Astrocyte of the cerebellum (primary cell): ENCODE data around the gene CHST13.

Source experiments
- DNase-seq: peaks from one replicate; pipeline ENCODE4 v3.0.0-alpha.2; 2011; ENCODE audit warnings: low read depth
- H3K4me3 ChIP-seq: 2 replicates; pipeline ENCODE4 v1.5.1; 2011; ENCODE audit warnings: mild to moderate bottlenecking, low read depth, low read length, moderate library complexity
- in situ Hi-C: cut with HindIII; loops from 2 replicates; pipeline ENCODE4 v1.10.0; 2017; ENCODE audit warnings: low sequenced_read_pairs
- TF ChIP-seq, protein P1 (sequence below): IDR thresholded peaks from 2 replicates; pipeline ENCODE4 v1.5.1; 2012; ENCODE audit warnings: low read length, low read depth, moderate library complexity, mild to moderate bottlenecking; ENCODE audit errors: missing control alignments

Gene CHST13

DNA sequence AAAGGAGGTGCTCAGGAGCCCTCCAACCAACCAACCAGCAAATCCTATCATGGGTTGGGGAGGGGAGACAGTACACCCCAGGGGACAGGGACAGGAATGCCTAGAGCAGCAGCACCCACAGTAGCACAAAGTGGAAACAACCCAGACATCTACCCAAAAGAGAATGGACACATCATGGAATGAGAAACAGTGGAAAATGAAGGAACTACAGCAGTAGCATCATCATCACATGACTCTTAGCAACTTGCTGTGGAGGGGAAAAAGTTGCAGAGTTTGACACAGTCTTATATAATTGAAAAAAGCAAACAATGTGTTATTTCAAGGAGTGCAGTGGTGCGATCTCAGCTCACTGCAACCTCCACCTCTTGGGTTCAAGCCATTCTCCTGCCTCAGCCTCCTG is 23.8 kb downstream of the CHST13 start:
- no peak for DNase-seq
- in situ Hi-C loops = no loop called here
- TF ChIP-seq, protein P1, sequence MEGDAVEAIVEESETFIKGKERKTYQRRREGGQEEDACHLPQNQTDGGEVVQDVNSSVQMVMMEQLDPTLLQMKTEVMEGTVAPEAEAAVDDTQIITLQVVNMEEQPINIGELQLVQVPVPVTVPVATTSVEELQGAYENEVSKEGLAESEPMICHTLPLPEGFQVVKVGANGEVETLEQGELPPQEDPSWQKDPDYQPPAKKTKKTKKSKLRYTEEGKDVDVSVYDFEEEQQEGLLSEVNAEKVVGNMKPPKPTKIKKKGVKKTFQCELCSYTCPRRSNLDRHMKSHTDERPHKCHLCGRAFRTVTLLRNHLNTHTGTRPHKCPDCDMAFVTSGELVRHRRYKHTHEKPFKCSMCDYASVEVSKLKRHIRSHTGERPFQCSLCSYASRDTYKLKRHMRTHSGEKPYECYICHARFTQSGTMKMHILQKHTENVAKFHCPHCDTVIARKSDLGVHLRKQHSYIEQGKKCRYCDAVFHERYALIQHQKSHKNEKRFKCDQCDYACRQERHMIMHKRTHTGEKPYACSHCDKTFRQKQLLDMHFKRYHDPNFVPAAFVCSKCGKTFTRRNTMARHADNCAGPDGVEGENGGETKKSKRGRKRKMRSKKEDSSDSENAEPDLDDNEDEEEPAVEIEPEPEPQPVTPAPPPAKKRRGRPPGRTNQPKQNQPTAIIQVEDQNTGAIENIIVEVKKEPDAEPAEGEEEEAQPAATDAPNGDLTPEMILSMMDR = no peak
- no peak overlapping the region for H3K4me3 ChIP-seq

DNA sequence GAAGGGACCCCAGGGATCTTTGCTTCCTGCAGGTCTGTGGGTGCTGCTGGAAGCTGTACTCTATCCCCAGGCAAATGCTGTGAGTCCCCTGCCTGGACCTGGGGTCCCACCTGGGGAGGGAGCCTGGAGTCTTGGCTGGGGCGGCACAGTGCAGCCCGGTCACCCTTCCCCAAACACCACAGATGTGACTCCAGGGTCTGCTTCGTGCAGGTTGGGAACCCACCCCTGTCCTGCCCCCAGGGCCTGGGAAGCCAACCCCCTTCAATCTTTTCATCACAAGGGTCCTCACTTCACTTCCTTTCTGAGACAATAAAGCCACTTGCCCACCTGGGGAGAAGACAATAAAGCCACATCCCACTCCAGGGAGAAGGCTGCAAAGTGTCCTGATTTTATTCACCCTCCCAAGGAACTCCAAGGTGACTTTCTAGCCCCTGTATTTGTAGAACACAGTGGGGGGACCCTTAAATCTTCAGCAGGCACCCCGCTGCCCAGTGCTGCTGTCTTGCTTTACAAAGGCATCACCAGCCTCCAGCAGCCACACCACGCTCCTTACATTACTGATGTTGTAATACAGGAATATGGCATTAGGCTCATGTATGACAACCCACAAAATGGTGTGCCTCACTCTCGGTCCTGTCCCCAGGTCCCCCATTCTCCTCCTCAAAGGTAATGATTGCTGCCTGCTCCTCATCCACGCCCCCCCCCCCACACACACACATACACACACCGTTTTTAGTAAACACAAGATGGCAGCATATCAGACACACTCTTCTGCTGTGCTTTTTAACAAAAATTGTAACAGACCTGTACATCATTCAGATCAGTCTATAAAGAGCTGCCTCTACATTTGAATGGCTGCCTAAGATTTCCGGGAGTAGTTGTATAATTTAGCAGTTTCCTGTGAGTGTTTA is 24.9 kb downstream of the CHST13 start:
- no peak for DNase-seq
- H3K4me3 ChIP-seq = no peak overlapping the region
- in situ Hi-C loops = no loop called here
- TF ChIP-seq, protein P1 = no peak

- in situ Hi-C loops = no loop called here
- DNase-seq = no peak
- no peak overlapping the region for H3K4me3 ChIP-seq
- TF ChIP-seq, protein P1 = no peak
Measured at GRCh38 chr3:126549861-126550487, 26.0 kb downstream of the CHST13 start.

DNA sequence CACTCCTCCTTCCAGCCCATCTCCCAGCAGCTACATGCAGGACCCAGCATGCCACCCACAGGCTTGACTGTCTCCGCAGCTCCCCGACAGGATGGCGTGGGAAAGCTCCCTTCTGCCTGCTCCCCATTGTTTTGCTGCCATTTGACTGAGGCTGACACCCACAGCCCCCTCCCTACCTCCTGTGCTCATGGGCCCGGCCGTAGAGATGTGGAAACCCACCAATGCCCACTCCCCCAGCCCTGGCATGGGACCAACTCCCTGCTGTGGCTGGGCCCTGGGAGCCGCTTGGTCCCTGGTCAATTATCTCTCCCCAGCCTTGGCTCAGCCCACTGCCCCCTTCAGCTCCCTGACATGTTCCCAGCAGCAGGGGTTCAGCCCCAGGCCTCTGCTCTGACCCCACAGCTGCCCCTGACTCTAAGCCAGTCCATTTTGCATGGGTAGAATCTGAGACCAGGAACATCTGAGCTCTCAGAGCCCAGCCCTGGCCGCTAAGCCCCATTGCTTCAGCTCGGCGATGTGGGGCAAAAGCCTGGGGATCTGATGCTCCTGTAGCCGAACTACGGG is 26.6 kb downstream of the CHST13 start:
- in situ Hi-C loops = no loop called here
- TF ChIP-seq, protein P1 = no peak
- no peak for DNase-seq
- H3K4me3 ChIP-seq = no peak overlapping the region

DNA sequence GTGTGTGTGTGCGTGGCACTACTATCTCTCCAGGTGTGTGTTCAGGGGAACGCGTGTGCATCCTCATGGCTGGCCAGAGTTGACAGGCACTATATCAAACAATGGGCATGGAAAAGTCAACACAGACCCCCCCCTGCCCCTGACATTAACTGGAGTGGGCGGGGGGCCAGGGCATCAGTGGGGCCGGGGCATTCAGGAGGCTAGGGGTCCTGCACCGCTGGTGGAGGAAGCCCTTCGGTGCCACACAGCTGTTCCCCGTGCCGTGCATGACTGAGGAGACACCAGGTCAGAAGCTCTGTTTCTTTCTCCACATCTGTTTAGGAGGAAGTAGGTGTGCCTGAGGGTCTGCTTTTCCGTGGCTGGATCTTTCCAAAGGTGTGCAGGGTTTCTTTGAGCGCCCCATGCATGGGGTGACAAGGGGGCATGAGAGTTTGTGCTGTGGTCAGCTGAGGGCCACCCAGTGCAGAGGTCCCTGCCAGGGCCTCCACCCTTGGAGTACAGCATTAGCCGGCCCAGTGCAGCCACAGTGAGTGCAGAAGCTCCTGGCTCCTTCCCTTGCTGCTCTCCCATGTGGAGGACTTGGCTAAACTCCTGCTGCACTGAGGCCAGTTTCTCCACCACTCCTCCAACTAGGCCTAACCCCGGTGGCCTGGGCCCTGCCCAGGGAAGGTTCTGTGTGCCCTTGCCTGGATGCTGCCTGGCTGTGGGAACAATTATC is 27.3 kb downstream of the CHST13 start:
- in situ Hi-C loops = no loop called here
- TF ChIP-seq, protein P1 = no peak
- DNase-seq = no peak
- H3K4me3 ChIP-seq = no peak overlapping the region
